Fibroblast of lung (primary cell): ENCODE data around the gene MYADM. TPM values are rescaled to one million over a fixed set of nuclear protein-coding genes. Genes with fewer than 3 reads are reported as not detected.

Experiments
- DNase-seq, 2 donors: peaks; one replicate each; pipeline versions ENCODE4 v3.0.0 to v3.0.0-alpha.2; 2010; ENCODE audit warnings: low read depth in 2 of 2
- H2AFZ ChIP-seq: 2 replicates; pipeline ENCODE4 v1.5.1; 2012; ENCODE audit warnings: low read length, control low read depth, inconsistent platforms
- H3K27ac ChIP-seq: 2 replicates; pipeline ENCODE4 v1.5.1; 2011; ENCODE audit warnings: low read length, control low read depth; ENCODE audit not compliant: insufficient read depth
- H3K27me3 ChIP-seq: 2 replicates; pipeline ENCODE4 v1.5.1; 2011; ENCODE audit warnings: mild to moderate bottlenecking, low read length; ENCODE audit not compliant: control insufficient read depth, insufficient read depth
- H3K36me3 ChIP-seq: 2 replicates; pipeline ENCODE4 v1.5.1; 2011; ENCODE audit warnings: low read length; ENCODE audit not compliant: control insufficient read depth, insufficient read depth
- H3K4me1 ChIP-seq: 2 replicates; pipeline ENCODE4 v1.5.1; 2011; ENCODE audit warnings: low read length; ENCODE audit not compliant: control insufficient read depth, insufficient read depth; ENCODE audit errors: extremely low read depth
- H3K4me2 ChIP-seq: 2 replicates; pipeline ENCODE4 v1.5.1; 2011; ENCODE audit warnings: low read length, control low read depth; ENCODE audit not compliant: insufficient read depth; ENCODE audit errors: extremely low read depth
- H3K4me3 ChIP-seq, 4 experiments: fragments of 200-600 bp in 1 of 4; sonication (generic) in 1 of 4; replicated peaks in 1 of 4; 2 replicates each; pipeline ENCODE4 v1.5.1; 2011 to 2016; ENCODE audit warnings: low read length in 4 of 4, low read depth in 3 of 4, mild to moderate bottlenecking in 3 of 4, control low read depth in 2 of 4, inconsistent platforms in 1 of 4, mixed read lengths in 1 of 4; ENCODE audit not compliant: insufficient read depth in 1 of 4; ENCODE audit errors: control extremely low read depth in 1 of 4
- H3K79me2 ChIP-seq: 2 replicates; pipeline ENCODE4 v1.5.1; 2012; ENCODE audit warnings: mild to moderate bottlenecking, low read length, inconsistent platforms; ENCODE audit not compliant: control insufficient read depth, insufficient read depth
- H3K9ac ChIP-seq: 2 replicates; pipeline ENCODE4 v1.5.1; 2011; ENCODE audit warnings: mild to moderate bottlenecking, low read length, control low read depth; ENCODE audit not compliant: insufficient read depth
- H3K9me3 ChIP-seq: 2 replicates; pipeline ENCODE4 v1.5.1; 2012; ENCODE audit warnings: low read depth, low read length; ENCODE audit not compliant: control insufficient read depth, insufficient read depth
- H4K20me1 ChIP-seq: 2 replicates; pipeline ENCODE4 v1.5.1; 2011; ENCODE audit warnings: low read length; ENCODE audit not compliant: control insufficient read depth, insufficient read depth; ENCODE audit errors: extremely low read depth
- CTCF ChIP-seq, 2 donors: IDR thresholded peaks in 1 of 2; conservative IDR thresholded peaks in 1 of 2; 1 replicate in 1 of 2; 2 replicates in 1 of 2; pipeline ENCODE4 v1.5.1; 2011 to 2012; ENCODE audit warnings: low read length in 2 of 2, control low read depth in 1 of 2, inconsistent platforms in 1 of 2, low read depth in 1 of 2, mild to moderate bottlenecking in 1 of 2
- EZH2 ChIP-seq: IDR thresholded peaks from 2 replicates; pipeline ENCODE4 v1.5.1; 2012; ENCODE audit warnings: low read length, control low read depth, mild to moderate bottlenecking; ENCODE audit errors: missing control alignments
- polyA plus RNA-seq, 2 donors: library from polyadenylated mRNA; depleted of rRNA in 1 of 2; stranded (reverse) in 1 of 2; unstranded in 1 of 2; fragments of >200 nt; gene quantifications; 2 replicates each; pipeline ENCODE4 v1.2.1, GENCODE V29; 2011 to 2012; ENCODE audit warnings: missing spikeins in 1 of 2
- total RNA-seq: library from RNA; depleted of rRNA; stranded (reverse); fragments of >200 nt; gene quantifications from 2 replicates; pipeline ENCODE4 v1.2.1, GENCODE V29; 2014

MYADM gene
- total and polyA plus RNA-seq, 2 donors (not counting 1 experiment from before 2014, with no cell fraction given) = 9.1 to 51.5 TPM

- no peak for DNase-seq
- H3K27ac ChIP-seq = no peak overlapping the region
- H3K4me1 ChIP-seq = no peaks in the 10 kb centered on the region
- H3K9ac ChIP-seq = no peak overlapping the region
- no peaks in the 10 kb centered on the region for H4K20me1 ChIP-seq
- H2AFZ ChIP-seq = no peak overlapping the region
- H3K9me3 ChIP-seq = no peaks in the 10 kb centered on the region
- peaks cover 2% of the 10 kb centered on the region for H3K27me3 ChIP-seq
- no peaks in the 10 kb centered on the region for H3K36me3 ChIP-seq
- no peak for TF ChIP-seq EZH2
- TF ChIP-seq CTCF (conservative IDR thresholded peaks at IDR 0.05 in 1 of 2, IDR thresholded peaks at IDR 0.05 in 1 of 2; ENCODE audit: low read depth in 1 of 2, low read length in 2 of 2) = no peak
- H3K4me2 ChIP-seq = no peak overlapping the region
- no peak overlapping the region for H3K4me3 ChIP-seq
- H3K79me2 ChIP-seq = no peaks in the 10 kb centered on the region
These were observed 32.6 kb downstream of the MYADM start for GRCh38 chr19:53900191-53900860.

- Histone ChIP-seq H3K36me3 (no peaks in the 10 kb centered on the region), H3K4me2 (no peak overlapping the region), H3K27me3 (peaks cover 5% of the 10 kb centered on the region), H3K4me1 (no peaks in the 10 kb centered on the region), H3K9ac (no peak overlapping the region), H4K20me1 (no peaks in the 10 kb centered on the region), H2AFZ (no peak overlapping the region), H3K79me2 (no peaks in the 10 kb centered on the region), H3K4me3 (no peak overlapping the region), H3K27ac (no peak overlapping the region), H3K9me3 (no peaks in the 10 kb centered on the region)
- peak; percentile 27 to 33 for DNase-seq
- TF ChIP-seq CTCF (conservative IDR thresholded peaks at IDR 0.05 in 1 of 2, IDR thresholded peaks at IDR 0.05 in 1 of 2; ENCODE audit: low read depth in 1 of 2, low read length in 2 of 2) (no peak), EZH2 (no peak)
These were observed 35.5 kb downstream of the MYADM start for GRCh38 chr19:53903055-53903680.

GRCh38 chr19:53904909-53905308, 37.2 kb downstream of the MYADM start:
- Histone ChIP-seq H3K27me3 (peaks cover 16% of the 10 kb centered on the region), H3K4me3 (no peak overlapping the region), H3K27ac (no peak overlapping the region), H4K20me1 (no peaks in the 10 kb centered on the region), H3K4me1 (no peaks in the 10 kb centered on the region), H3K9ac (no peak overlapping the region), H2AFZ (no peak overlapping the region), H3K9me3 (no peaks in the 10 kb centered on the region), H3K4me2 (no peak overlapping the region), H3K36me3 (no peaks in the 10 kb centered on the region), H3K79me2 (no peaks in the 10 kb centered on the region)
- TF ChIP-seq EZH2 = no peak
- TF ChIP-seq CTCF (conservative IDR thresholded peaks at IDR 0.05 in 1 of 2, IDR thresholded peaks at IDR 0.05 in 1 of 2; ENCODE audit: low read depth in 1 of 2, low read length in 2 of 2) = no peak
- no peak for DNase-seq
